Vagina (tissue), 2 donors: ENCODE measurements around the gene FRMD1.

Source experiments
- POLR2A ChIP-seq, 2 donors: fragments of 450-650 bp; IDR thresholded peaks; one replicate each; pipeline ENCODE4 v1.6.1; 2017; ENCODE audit warnings: antibody characterized with exemption in 2 of 2, mild to moderate bottlenecking in 2 of 2, moderate library complexity in 2 of 2
- TF ChIP-seq, protein P1 (sequence below), 3 experiments: fragments of 450-650 bp in 2 of 3; fragments of 200-600 bp in 1 of 3; sonication (generic) in 1 of 3; IDR thresholded peaks; one replicate each; pipeline ENCODE4 v1.5.1; 2017 to 2019; ENCODE audit warnings: antibody characterized with exemption in 3 of 3, mild to moderate bottlenecking in 2 of 3, moderate library complexity in 2 of 3

DNA sequence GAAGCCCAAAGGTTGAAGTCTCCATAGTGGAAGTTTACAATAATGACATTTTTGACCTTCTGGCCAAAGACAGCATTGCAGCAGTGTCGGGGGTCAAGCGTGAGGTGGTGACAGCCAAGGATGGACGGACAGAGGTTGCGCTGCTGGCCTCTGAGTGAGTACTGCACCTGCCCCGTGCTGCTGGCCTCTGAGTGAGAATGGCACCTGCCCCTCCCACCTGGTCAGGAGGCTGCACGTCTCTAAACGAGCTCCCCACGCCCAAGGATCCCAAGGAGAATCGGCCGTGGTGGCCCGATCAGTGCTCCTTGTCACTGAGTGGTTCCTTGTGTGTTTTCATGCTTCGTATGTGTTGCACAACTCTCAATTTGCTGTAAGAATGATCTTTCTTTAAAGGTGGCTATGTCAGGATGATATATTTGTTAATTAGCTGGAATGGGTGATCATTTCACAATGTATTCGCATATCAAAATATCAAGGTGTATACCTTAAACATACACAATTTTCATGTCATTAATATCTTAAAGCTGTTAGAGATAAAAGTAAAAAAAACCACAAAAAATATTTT is 40.4 kb downstream of the FRMD1 start:
- TF ChIP-seq, protein P1, sequence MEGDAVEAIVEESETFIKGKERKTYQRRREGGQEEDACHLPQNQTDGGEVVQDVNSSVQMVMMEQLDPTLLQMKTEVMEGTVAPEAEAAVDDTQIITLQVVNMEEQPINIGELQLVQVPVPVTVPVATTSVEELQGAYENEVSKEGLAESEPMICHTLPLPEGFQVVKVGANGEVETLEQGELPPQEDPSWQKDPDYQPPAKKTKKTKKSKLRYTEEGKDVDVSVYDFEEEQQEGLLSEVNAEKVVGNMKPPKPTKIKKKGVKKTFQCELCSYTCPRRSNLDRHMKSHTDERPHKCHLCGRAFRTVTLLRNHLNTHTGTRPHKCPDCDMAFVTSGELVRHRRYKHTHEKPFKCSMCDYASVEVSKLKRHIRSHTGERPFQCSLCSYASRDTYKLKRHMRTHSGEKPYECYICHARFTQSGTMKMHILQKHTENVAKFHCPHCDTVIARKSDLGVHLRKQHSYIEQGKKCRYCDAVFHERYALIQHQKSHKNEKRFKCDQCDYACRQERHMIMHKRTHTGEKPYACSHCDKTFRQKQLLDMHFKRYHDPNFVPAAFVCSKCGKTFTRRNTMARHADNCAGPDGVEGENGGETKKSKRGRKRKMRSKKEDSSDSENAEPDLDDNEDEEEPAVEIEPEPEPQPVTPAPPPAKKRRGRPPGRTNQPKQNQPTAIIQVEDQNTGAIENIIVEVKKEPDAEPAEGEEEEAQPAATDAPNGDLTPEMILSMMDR (IDR thresholded peaks at IDR 0.05) = no peak
- TF ChIP-seq POLR2A (IDR thresholded peaks at IDR 0.05) = no peak
